ENCODE measurements around the gene MOBP.

MOBP gene

DNA sequence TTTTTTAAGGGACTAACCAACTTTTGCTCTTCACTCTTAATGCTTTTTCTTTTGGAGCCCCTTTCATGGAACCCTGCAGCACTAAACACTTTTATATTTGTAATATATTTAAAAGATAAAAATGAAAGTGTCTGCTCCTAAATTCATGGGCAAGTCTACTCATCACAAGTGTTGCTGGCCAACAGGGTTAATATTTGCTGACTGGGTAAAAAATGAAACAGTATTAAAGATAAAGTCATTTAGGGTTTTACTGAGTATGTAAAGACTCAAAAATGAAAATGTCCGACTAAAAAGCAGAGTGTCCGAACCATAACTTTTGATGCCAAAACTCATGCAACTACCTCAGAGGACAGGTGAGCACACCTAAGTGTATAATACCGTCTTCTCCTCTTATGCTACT, 54.0 kb downstream of the MOBP start:
- no peaks in the 10 kb centered on the region for H3K36me3 ChIP-seq (ENCODE audit: insufficient read depth, low read length)
- no peak for TF ChIP-seq EZH2phosphoT487 (IDR thresholded peaks at IDR 0.05; ENCODE audit: borderline replicate concordance)
- TF ChIP-seq, protein P1, sequence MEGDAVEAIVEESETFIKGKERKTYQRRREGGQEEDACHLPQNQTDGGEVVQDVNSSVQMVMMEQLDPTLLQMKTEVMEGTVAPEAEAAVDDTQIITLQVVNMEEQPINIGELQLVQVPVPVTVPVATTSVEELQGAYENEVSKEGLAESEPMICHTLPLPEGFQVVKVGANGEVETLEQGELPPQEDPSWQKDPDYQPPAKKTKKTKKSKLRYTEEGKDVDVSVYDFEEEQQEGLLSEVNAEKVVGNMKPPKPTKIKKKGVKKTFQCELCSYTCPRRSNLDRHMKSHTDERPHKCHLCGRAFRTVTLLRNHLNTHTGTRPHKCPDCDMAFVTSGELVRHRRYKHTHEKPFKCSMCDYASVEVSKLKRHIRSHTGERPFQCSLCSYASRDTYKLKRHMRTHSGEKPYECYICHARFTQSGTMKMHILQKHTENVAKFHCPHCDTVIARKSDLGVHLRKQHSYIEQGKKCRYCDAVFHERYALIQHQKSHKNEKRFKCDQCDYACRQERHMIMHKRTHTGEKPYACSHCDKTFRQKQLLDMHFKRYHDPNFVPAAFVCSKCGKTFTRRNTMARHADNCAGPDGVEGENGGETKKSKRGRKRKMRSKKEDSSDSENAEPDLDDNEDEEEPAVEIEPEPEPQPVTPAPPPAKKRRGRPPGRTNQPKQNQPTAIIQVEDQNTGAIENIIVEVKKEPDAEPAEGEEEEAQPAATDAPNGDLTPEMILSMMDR (conservative IDR thresholded peaks at IDR 0.05; ENCODE audit: low read length): no peak
- H3F3A ChIP-seq (ENCODE audit: low read depth): peaks cover 10% of the 10 kb centered on the region

DNA sequence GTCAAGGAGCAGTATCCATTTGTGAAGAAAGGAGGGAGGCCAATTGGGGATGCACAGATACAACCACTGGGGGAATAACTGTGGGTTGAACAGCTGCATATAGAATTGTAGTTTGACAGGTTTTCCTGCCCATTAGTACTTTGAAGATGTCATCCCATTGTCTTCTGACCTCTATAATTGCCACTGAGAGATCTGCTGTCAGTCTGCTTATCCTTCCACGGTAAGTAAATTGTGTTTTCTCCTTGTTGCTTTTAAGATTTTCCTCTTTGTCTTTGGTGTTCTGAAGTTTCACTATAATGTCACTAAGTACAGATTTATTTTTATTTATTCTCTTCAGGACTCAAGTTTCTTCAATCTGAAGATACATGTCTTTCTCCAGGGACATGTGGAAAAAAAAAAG, 56.6 kb downstream of the MOBP start:
- TF ChIP-seq, protein P1 (conservative IDR thresholded peaks at IDR 0.05; ENCODE audit: low read length): no peak
- TF ChIP-seq EZH2phosphoT487 (IDR thresholded peaks at IDR 0.05; ENCODE audit: borderline replicate concordance): no peak
- peaks cover 9% of the 10 kb centered on the region; the same call in 1 of the 2 replicates for H3K9me3 ChIP-seq (ENCODE audit: insufficient read depth, low read depth, low read length)
- H3K27me3 ChIP-seq (ENCODE audit: insufficient read depth, low read length, poor library complexity, severe bottlenecking): no peaks in the 10 kb centered on the region
- no peak overlapping the region for H3K9ac ChIP-seq (ENCODE audit: low read depth, low read length, poor library complexity, severe bottlenecking)
- H3K9me2 ChIP-seq (replicated peaks; ENCODE audit: low read depth, low read length): no peaks in the 10 kb centered on the region
- H3K79me2 ChIP-seq (ENCODE audit: insufficient read depth, low read length): no peaks in the 10 kb centered on the region
- no peaks in the 10 kb centered on the region for H3K36me3 ChIP-seq (ENCODE audit: insufficient read depth, low read length)
- no peak overlapping the region for H3K4me3 ChIP-seq (ENCODE audit: low read length, poor library complexity, severe bottlenecking)
- H3K4me2 ChIP-seq (ENCODE audit: low read depth, low read length, poor library complexity, severe bottlenecking): no peak overlapping the region
- H3K4me1 ChIP-seq (ENCODE audit: insufficient read depth, low read length, poor library complexity, severe bottlenecking): peaks cover 15% of the 10 kb centered on the region
- H2AFZ ChIP-seq (ENCODE audit: low read length): no peak overlapping the region
- no peaks in the 10 kb centered on the region for H4K20me1 ChIP-seq (ENCODE audit: insufficient read depth, low read length, poor library complexity, severe bottlenecking)
- H3F3A ChIP-seq (ENCODE audit: low read depth): peaks cover 7% of the 10 kb centered on the region

More for the DNA sequence above, 54.0 kb downstream of the MOBP start:
- Histone ChIP-seq H3K9me3 (ENCODE audit: insufficient read depth, low read depth, low read length) (peaks cover 9% of the 10 kb centered on the region; the same call in 1 of the 2 replicates), H3K79me2 (ENCODE audit: insufficient read depth, low read length) (no peaks in the 10 kb centered on the region), H2AFZ (ENCODE audit: low read length) (no peak overlapping the region), H4K20me1 (ENCODE audit: insufficient read depth, low read length, poor library complexity, severe bottlenecking) (no peaks in the 10 kb centered on the region), H3K4me2 (ENCODE audit: low read depth, low read length, poor library complexity, severe bottlenecking) (no peak overlapping the region), H3K4me3 (ENCODE audit: low read length, poor library complexity, severe bottlenecking) (no peak overlapping the region), H3K9me2 (replicated peaks; ENCODE audit: low read depth, low read length) (no peaks in the 10 kb centered on the region; the same call in 1 of the 2 replicates), H3K27me3 (ENCODE audit: insufficient read depth, low read length, poor library complexity, severe bottlenecking) (no peaks in the 10 kb centered on the region), H3K9ac (ENCODE audit: low read depth, low read length, poor library complexity, severe bottlenecking) (no peak overlapping the region), H3K4me1 (ENCODE audit: insufficient read depth, low read length, poor library complexity, severe bottlenecking) (peaks cover 41% of the 10 kb centered on the region)

DNA sequence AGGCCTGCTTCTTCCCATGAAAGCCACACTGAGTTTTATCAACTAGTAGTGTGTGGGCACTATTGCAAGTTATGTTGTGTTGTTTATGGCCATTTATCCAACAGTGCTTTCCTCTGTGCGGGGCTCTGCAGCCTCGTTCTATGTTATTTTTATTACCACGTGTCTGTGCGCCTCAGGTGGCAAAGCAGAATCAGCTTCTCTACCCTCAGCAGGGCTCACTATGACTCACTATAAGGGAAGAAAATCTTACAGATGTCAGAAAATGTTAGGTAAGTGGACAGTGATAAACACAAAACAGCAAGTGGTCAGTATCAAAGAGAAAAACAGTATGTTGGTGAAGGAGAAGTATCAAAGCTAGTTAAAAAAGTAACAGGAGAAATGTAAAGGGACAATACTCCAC, 61.4 kb downstream of the MOBP start:
- Histone ChIP-seq H3K27me3 (ENCODE audit: insufficient read depth, low read length, poor library complexity, severe bottlenecking) (no peaks in the 10 kb centered on the region), H3K4me3 (ENCODE audit: low read length, poor library complexity, severe bottlenecking) (no peak overlapping the region), H3K36me3 (ENCODE audit: insufficient read depth, low read length) (no peaks in the 10 kb centered on the region), H3K9me3 (ENCODE audit: insufficient read depth, low read depth, low read length) (peaks cover 6% of the 10 kb centered on the region; the same call in 1 of the 2 replicates), H3K4me2 (ENCODE audit: low read depth, low read length, poor library complexity, severe bottlenecking) (no peak overlapping the region), H3K9ac (ENCODE audit: low read depth, low read length, poor library complexity, severe bottlenecking) (no peak overlapping the region), H2AFZ (ENCODE audit: low read length) (no peak overlapping the region), H3F3A (ENCODE audit: low read depth) (no peaks in the 10 kb centered on the region), H3K4me1 (ENCODE audit: insufficient read depth, low read length, poor library complexity, severe bottlenecking) (no peaks in the 10 kb centered on the region), H4K20me1 (ENCODE audit: insufficient read depth, low read length, poor library complexity, severe bottlenecking) (no peaks in the 10 kb centered on the region), H3K9me2 (replicated peaks; ENCODE audit: low read depth, low read length) (no peaks in the 10 kb centered on the region), H3K79me2 (ENCODE audit: insufficient read depth, low read length) (no peaks in the 10 kb centered on the region)
- no peak for TF ChIP-seq EZH2phosphoT487 (IDR thresholded peaks at IDR 0.05; ENCODE audit: borderline replicate concordance)
- TF ChIP-seq, protein P1 (conservative IDR thresholded peaks at IDR 0.05; ENCODE audit: low read length): no peak

Data from Loucy (cell line).